LoVo (cell line): ENCODE measurements around the gene LEFTY2.
"Not testable (repeated sequence)": the region's sequence is repeated elsewhere in the genome, so short reads cannot be mapped to it uniquely, and the experiment has no call there.

ENCODE experiments used
- DNase-seq: peaks from one replicate; pipeline ENCODE4 v3.0.0-alpha.2; 2016; ENCODE audit warnings: low spot score

The LEFTY2 gene

GRCh38 chr1:225929462-225929861, 11.6 kb downstream of the LEFTY2 start:
- DNase-seq, result not testable (repeated sequence)

DNA sequence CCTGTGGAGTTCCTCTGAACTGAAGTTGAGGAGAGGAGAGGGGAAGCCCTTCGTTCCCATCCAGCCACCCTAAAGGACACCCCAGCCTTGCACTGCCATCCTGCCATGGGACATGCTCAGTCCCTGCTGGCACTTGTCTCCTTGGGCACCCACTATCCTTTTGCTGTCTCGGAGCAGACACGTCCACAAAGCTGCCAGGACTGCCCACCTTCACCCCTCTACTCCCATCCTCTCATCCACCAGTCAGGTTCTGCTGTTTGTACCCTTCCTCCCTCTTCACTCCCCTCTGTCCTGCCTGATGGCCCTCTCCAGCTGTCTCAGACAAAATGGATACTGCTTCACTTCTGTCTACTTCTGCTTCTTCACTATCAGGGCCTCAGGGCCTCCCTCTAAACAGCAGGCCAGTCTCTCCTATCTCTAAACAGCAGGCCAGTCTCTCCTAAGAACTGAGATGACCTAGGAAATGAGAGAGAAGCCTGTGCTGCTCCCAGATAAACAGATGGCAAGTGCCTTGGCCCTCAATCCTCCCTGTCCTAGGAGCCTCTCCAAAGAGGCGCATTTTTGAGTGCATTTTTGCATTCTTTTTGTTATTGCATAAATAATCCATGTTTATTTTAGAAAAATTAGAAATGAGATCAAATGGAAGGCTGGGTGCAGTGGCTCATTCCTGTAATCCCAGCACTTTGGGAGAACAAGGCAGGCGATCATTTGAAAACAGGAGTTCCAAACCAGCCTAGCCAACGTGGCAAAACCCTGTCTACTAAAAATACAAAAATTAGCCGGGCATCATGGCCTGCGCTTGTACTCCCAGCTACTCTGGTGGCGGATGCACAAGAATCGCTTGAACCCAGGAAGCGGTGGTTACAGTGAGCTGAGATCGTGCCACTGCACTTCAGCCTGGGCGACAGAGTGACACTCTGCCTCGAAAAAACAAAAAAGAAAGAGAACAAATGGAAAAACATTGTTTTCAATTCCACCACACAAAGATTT, 12.5 kb downstream of the LEFTY2 start:
- DNase-seq, result no peak

GRCh38 chr1:225926551-225927113, 14.4 kb downstream of the LEFTY2 start:
- no peak for DNase-seq

DNA sequence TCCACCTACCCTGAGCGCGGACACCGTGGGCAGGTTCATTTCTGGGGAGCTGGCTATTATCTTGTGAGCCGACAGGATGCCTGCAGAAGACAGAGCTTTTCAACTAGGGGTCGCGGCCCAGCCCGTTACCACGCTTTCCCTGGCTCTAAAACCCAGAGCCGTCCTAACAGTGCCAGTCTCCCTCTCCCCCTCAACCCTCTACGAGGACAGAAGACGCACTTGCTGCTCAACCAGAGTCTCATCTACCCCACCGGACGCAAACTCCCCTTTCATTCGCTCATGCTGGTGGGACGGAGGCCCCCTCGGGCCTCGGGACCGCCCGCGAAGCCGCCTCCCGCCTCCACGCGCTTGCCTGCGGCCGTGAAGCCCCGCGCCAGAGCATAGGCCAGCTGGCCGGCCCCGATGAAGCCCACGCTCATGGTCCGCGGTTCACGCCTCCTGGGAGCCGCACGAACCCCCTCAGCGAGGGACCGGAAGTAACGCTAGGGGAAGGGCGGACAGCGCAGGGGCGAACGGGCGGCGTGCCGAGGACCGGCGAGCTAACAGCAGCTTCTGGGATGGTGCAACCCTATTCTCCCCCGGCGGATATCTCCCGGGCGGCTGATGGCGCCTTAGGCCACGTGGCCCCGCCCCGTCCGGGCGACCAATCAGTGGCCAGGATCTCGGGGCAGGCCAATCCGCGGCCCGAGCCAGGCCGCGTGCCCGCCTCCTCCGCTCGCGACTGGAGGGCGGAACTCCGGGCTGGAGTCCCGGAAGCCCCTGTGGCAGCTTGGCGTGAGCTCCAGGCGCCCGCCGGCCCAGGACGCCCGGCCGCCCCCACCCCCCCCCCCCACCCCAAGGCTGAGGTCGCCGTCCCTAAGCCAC, 17.1 kb downstream of the LEFTY2 start, which contains the start of gene PYCR2:
Gene PYCR2, minus strand, starts transcription at position 559 of the 864 bp plus-strand sequence. Its CDS starts 140 bp downstream, at position 419.
- peak; percentile 94 for DNase-seq

DNA sequence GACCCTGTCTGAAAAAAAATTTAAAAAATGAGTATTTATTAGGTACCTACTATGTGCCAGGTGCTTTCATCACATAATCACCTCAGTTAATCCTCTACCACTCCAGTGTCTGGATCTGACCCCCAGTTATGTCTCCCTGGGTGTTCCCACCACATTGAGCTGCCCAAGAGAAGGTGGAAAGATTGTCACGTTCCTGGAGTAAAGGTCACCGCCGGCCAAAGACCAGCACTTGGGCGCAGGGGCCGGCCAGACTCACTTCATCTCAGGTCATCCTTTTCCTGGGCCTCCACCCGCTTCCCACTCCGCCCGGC, 17.7 kb downstream of the LEFTY2 start:
- DNase-seq, result no peak

DNA sequence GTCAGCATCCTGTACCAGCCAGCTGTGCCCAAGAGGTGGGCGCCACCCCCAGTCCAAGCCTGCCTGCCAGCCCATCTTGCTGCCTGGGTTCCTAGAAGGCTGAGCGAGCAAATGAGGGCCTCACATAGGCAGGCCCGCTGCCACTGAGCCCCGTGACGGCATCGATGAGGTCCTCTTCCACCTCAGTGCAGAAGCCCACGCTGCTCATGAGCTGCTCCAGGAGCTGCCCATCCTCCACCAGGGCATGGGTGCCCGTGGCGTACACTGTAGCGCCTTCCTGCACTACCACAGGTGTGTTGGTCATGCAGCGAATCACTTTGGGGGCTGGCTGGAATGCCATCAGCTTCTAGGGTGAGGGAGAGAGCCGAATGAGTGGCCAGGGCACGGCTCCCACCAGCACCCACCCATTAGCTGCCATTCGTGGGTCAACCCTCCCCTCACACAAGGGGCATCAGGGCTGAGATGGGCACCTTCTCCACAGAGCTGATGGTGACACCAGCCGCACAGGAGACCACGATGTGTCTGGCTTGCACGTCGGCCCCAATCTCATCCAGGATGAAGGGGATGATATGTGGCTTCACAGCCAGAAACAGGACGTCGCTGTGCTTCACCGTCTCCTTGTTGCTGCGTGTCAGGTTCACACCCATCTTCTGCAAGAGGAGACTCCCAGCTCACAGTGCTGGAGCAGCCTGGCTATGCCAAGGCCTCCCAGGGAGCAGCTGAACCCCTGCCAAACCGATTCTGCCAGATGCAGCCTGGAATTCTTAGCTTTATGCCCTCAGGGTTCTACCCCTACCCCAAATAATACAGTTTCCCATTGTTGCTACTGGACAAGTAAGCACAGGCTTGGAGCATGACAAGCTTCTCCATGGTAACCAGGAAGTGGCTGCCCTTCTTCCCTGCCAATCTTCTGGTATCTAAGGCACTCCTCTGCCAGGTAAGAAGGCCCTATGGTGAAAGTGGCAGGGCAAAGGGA, 19.0 kb downstream of the LEFTY2 start:
- DNase-seq, result no peak

- DNase-seq, result no peak
These were observed 21.1 kb downstream of the LEFTY2 start for GRCh38 chr1:225919906-225920305.

GRCh38 chr1:225918280-225918679, 22.7 kb downstream of the LEFTY2 start:
- DNase-seq, result no peak

DNA sequence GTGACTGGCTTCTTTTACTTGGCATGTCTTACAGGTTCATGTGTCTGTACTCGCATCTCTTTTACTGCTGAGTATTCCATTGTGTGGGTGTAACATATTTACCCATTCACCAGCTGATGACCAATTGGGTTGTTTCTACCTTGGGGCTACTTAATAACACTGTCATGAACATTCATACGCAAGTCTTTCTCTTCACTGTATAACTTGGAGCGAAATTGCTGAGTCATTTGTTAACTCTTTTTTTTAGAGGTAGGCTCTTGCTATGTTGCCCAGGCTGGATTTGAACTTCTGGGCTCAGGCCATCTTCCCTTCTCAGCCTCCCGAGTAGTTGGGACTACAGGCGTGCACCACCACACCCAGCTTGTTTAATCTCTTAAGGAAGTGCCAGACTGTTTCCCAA, 23.5 kb downstream of the LEFTY2 start:
- DNase-seq, result no peak

DNA sequence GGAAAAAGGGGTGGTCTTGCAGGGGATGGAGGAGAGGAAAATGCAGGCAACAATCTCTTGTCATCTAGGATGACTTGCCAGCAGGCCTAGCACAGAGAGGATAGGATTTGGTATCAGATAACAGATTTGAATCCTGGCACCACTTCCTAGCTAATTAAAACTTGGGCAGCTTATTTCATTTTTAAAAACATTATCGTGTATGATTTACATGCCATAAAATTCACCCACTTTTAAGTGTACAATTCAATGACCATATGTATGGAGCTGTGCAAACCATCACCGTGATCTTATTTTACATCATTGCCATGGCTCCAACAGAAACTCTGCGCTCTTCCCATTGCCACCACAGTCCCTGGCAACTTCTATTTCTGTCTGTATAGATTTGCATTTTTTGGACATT, 23.9 kb downstream of the LEFTY2 start:
- no peak for DNase-seq

DNA sequence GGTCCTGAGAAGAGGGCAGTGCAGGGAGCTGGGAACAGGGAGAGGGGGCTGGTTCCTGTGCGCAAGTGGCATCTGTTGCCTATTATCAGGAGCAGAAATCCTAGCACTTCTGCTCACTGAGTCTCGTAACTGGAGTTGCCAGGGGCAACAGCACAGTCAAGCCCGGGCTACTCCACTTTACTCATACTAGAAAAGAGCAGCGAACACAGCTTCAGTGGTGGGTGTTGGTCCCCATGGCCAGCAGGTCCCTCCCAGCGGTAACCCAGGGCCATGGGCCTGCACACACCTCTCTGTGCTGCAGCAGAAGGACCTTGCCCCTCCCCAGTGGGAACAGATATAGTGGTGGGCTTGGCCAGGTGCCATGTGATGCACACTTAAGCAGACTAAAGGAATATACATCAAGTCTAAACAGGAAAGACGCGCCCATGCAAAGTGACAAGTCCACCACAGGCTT, 25.5 kb downstream of the LEFTY2 start:
- no peak for DNase-seq

DNA sequence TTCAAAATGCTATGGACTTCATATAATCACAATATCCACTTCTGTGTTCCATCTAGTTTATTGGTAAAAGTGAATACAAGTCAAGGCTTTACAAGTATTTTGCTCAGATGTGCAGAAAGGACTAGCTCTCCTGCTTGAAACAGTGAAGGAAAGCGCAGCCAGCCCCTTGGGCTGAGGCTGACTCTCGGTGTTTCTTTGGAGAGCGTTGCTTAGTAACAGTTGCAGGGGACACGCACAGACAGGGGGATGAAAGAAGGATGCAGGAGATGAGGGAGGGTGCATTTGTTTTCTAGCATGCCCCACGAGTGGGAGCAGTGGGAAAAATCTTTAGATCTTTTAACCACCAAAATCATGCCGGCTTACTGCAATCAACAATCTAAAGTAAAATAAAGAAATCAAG, 26.1 kb downstream of the LEFTY2 start:
- no peak for DNase-seq

DNA sequence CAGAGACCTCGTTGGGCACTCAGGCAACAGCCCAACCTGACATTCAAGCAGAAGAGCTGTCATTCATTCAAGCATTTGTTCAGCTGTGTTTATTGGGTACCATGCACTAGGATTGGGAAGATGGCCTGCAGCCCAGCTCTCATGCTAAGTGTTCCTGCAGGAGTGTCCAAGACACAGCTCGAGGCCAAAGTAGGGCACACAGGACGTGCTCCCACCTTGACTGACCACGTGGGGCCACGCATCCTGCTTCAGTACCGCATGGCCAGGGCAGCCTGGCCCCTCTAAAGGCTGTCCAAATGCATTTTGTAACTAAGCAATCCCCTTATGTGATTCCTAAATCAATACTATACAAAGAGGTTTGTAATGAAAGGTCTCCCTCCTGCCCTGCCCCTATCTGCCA, 26.6 kb downstream of the LEFTY2 start:
- DNase-seq, result no peak

- DNase-seq, result peak; percentile 49
These were observed 29.6 kb downstream of the LEFTY2 start for GRCh38 chr1:225911191-225912130.

- no peak for DNase-seq
These were observed 31.5 kb downstream of the LEFTY2 start for GRCh38 chr1:225909477-225909876.

DNA sequence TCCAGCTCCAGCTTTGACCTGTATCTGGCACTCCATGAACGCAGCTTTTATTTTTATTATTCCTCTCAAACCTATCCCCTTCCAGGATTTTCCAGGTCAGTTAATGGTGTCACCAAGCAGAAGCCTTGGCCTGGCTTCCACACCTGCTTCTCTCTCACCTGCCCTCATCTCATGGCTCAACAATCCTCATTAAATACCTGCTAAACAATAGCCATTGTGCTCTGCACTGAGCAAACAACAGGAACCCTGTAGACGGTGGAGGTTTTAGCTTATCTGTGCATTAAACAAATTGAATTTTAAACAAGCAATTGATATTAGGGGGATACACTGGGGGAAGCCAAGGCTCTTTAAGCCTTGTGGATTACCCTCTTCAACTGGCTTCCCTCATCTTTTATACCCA, 32.2 kb downstream of the LEFTY2 start:
- DNase-seq, result no peak

DNA sequence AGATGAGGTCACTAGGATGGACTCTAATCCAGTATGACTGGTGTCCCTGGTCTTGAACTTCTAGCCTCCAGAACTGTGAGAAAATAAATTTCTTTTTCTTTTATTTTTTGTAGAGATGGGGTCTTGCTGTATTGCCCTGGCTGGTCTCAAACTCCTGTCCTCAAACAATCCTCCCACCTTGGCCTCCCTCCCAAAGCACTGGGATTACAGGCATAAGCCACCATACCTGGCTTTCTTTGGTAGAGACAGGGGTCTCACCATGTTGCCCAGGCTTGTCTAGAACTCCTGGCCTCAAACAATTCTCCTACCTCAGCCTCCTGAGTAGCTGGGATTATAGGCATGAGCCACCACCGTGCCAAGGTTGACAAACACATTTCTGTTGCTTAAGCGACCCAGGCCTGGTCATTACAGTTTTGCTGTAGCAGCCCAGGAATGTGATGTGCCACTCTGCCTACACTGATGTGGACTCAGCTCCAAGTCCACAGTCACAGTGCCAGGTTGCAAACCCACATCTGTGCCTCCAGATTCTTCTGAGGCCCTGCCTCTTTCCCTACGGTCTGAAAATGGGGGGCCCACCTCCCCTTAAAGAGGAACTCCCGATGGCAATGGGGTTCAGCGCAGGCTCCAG, 32.9 kb downstream of the LEFTY2 start:
- DNase-seq, result no peak

GRCh38 chr1:225907341-225907740, 33.7 kb downstream of the LEFTY2 start:
- DNase-seq, result no peak

- DNase-seq, result no peak
These were observed 34.6 kb downstream of the LEFTY2 start for GRCh38 chr1:225906467-225906866.

DNA sequence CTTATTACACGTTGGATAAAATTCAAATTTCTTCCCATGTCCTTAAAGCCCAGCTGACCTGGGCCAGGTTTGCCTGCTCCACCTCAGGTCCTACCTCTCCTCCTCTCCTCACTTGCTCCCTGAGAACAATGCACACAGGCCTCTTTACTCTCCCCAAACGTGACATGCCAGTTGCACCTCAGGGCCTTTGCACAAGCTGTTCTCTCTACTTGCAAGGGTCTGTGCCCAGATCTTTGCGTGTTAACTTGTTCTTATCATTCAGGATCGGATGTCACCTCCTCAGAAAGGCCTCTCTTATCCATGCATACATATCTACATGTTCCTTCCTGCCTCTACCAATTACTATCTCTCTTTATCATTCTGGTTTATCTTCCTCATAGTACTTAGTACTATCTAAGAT, 37.4 kb downstream of the LEFTY2 start:
- DNase-seq, result no peak
